Stomach (tissue), 9 donors: ENCODE measurements around the gene GPR65. TPM values are rescaled to one million over a fixed set of nuclear protein-coding genes. Genes with fewer than 3 reads are reported as not detected.

Experiments used
- DNase-seq, 2 donors: peaks; one replicate each; pipeline versions ENCODE4 v3.0.0 to v3.0.0-alpha.2; 2013 to 2019
- H3K27ac ChIP-seq, 5 donors: fragments of 200-600 bp in 4 of 5; sonication (generic) in 4 of 5; one replicate each; pipeline ENCODE4 v1.5.1; 2013 to 2019; ENCODE audit warnings: mild to moderate bottlenecking in 1 of 5, moderate library complexity in 1 of 5
- H3K27me3 ChIP-seq, 3 donors: fragments of 200-600 bp; sonication (generic); one replicate each; pipeline ENCODE4 v1.5.1; 2017 to 2019; ENCODE audit warnings: mixed run types in 1 of 3
- H3K36me3 ChIP-seq, 4 donors: fragments of 200-600 bp; sonication (generic); 1 replicate in 3 of 4; 2 replicates in 1 of 4; pipeline ENCODE4 v1.5.1; 2016 to 2019
- H3K4me1 ChIP-seq, 4 donors: fragments of 200-600 bp; sonication (generic); one replicate each; pipeline ENCODE4 v1.5.1; 2016 to 2019
- H3K4me3 ChIP-seq, 4 donors: fragments of 200-600 bp; sonication (generic) in 3 of 4; one replicate each; pipeline ENCODE4 v1.5.1; 2016 to 2019; ENCODE audit warnings: mild to moderate bottlenecking in 1 of 4
- H3K9me3 ChIP-seq, 4 donors: fragments of 200-600 bp; sonication (generic); one replicate each; pipeline ENCODE4 v1.5.1; 2016 to 2019
- EP300 ChIP-seq: sonication (generic); formaldehyde crosslinking; IDR thresholded peaks from one replicate; pipeline ENCODE4 v1.6.1; 2017; ENCODE audit warnings: antibody characterized with exemption
- POLR2A ChIP-seq, 4 donors: fragments of 450-650 bp; IDR thresholded peaks; one replicate each; pipeline ENCODE4 v1.6.1; 2016; ENCODE audit warnings: antibody characterized with exemption in 4 of 4, control low read depth in 2 of 4, mild to moderate bottlenecking in 1 of 4, moderate library complexity in 1 of 4
- POLR2AphosphoS5 ChIP-seq, 3 donors: sonication (generic); formaldehyde crosslinking; IDR thresholded peaks; one replicate each; pipeline ENCODE4 v1.6.1; 2016; ENCODE audit warnings: antibody characterized with exemption in 3 of 3
- WGBS, 5 donors: extraction: QIAGEN DNeasy Blood & Tissue Kit in 3 of 5; methylation state at CpG; one replicate each; pipeline versions ENCODE4 v1.1.5 to v1.1.7; 2013 to 2018; 5-methylcytosine and 5-hydroxymethylcytosine counted together
- intact Hi-C: fragments of 100-400 bp; cut with DNase I; formaldehyde crosslinking; loops from one replicate; pipeline ENCODE4 v1.15.1; 2023; ENCODE audit warnings: low total_unique reads
- polyA plus RNA-seq, 3 donors: library from polyadenylated mRNA; stranded (reverse); fragments of 200-250 nt; gene quantifications; one replicate each; pipeline ENCODE4 v1.2.3, GENCODE V29; 2013
- total RNA-seq, 5 donors: library from RNA; depleted of rRNA; stranded (reverse); fragments of >200 nt; gene quantifications; one replicate each; pipeline versions ENCODE4 v1.1.0 to v1.2.3, GENCODE V29; 2014 to 2016
- TF ChIP-seq, protein P1 (sequence below), 7 experiments: fragments of 450-650 bp in 4 of 7; fragments of 200-600 bp in 3 of 7; sonication (generic) in 3 of 7; IDR thresholded peaks; one replicate each; pipeline ENCODE4 v1.5.1; 2016 to 2019; ENCODE audit warnings: antibody characterized with exemption in 7 of 7, control low read depth in 2 of 7, mild to moderate bottlenecking in 1 of 7
- donor health status: healthy with polysubstance abuse.
- donor health status: Bipolar disorder and iron deficiency.
- donor health status: healthy.

The GPR65 gene
- total and polyA plus RNA-seq, 8 donors = 0.48 to 2.6 (median 1.1) TPM; not detected in 2

DNA sequence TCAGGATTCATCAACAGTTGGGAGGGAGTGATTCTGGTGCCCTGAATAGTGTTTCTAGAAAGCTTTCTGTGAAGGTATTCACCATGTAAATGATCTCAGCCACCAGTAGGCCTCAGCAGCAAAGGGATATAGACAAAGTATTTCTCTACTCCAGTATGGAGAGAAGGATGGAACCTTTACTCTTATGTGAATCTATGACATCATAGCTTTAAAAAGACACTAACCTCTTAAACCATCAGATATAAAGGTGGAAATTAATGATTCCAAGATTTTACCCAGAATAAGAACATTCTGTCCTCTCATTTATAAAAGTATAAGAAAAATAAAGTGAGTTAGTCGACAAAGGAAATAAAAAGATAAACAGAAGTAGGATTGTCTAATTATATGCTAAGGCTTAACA lies 4.6 kb downstream of the GPR65 start:
- H3K27ac ChIP-seq = no peak overlapping the region
- intact Hi-C loops = no loop called here
- H3K9me3 ChIP-seq = no peaks in the 10 kb centered on the region
- WGBS, 5 donors = 72 to 84% (median 80%) methylated on average over 1 of the region's 1 CpG
- TF ChIP-seq, protein P1, sequence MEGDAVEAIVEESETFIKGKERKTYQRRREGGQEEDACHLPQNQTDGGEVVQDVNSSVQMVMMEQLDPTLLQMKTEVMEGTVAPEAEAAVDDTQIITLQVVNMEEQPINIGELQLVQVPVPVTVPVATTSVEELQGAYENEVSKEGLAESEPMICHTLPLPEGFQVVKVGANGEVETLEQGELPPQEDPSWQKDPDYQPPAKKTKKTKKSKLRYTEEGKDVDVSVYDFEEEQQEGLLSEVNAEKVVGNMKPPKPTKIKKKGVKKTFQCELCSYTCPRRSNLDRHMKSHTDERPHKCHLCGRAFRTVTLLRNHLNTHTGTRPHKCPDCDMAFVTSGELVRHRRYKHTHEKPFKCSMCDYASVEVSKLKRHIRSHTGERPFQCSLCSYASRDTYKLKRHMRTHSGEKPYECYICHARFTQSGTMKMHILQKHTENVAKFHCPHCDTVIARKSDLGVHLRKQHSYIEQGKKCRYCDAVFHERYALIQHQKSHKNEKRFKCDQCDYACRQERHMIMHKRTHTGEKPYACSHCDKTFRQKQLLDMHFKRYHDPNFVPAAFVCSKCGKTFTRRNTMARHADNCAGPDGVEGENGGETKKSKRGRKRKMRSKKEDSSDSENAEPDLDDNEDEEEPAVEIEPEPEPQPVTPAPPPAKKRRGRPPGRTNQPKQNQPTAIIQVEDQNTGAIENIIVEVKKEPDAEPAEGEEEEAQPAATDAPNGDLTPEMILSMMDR (IDR thresholded peaks at IDR 0.05) = no peak
- TF ChIP-seq EP300 = no peak
- no peak for TF ChIP-seq POLR2A (IDR thresholded peaks at IDR 0.05)
- no peak for TF ChIP-seq POLR2AphosphoS5 (IDR thresholded peaks at IDR 0.05)
- no peaks in the 10 kb centered on the region for H3K36me3 ChIP-seq
- H3K27me3 ChIP-seq = no peaks in the 10 kb centered on the region
- DNase-seq = no peak
- H3K4me3 ChIP-seq = no peak overlapping the region
- H3K4me1 ChIP-seq = peaks cover 0 to 10% (median 4%) of the 10 kb centered on the region in 4 donors

DNA sequence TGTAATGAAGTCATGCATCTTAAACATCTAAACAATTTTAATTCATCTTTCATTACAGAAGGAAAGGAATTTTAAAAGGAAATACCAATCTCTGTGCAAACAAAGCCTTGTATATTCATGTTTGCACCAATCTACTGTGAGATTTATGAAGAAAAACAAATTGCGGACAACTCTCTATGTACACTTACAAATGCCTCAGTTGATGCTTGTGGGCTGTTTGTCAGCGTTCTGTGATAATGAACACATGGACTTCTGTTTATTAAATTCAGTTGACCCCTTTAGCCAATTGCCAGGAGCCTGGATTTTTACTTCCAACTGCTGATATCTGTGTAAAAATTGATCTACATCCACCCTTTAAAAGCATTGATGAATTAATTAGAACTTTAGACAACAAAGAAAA lies 5.4 kb downstream of the GPR65 start:
- H3K27ac ChIP-seq = no peak overlapping the region
- 22 to 45% (median 30%) methylated on average over 2 of the region's 2 CpGs for WGBS, 5 donors
- no peak for DNase-seq
- H3K9me3 ChIP-seq = no peaks in the 10 kb centered on the region
- intact Hi-C loops = loop anchor here (10.0 kb wide), 1 partner anchor 164 kb away; no protein-coding TSS in a partner anchor
- TF ChIP-seq, protein P1 (IDR thresholded peaks at IDR 0.05) = no peak
- no peak for TF ChIP-seq POLR2A (IDR thresholded peaks at IDR 0.05)
- no peak for TF ChIP-seq POLR2AphosphoS5 (IDR thresholded peaks at IDR 0.05)
- TF ChIP-seq EP300 = no peak
- no peaks in the 10 kb centered on the region for H3K27me3 ChIP-seq
- no peak overlapping the region for H3K4me3 ChIP-seq
- H3K36me3 ChIP-seq = no peaks in the 10 kb centered on the region
- H3K4me1 ChIP-seq = peaks cover 0 to 10% (median 4%) of the 10 kb centered on the region in 4 donors

DNA sequence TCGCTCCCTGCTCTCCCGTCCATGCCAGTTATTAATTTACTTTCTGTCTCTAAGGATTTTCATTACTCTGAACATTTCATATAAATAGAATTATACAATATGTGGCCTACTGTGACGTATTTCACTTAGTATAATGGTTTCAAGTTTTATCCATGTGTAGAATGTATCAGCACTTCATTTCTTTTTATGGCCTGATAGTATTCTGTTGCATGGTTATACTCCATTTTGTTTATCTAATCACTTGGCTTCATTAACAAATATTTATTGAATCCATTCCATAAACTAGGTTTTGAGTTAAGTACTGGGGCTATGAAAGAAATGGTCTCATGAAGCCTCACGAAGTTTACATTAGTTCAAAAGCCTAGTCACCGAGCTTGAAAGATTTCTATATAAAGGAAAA lies 7.6 kb downstream of the GPR65 start:
- Histone ChIP-seq H3K9me3 (no peaks in the 10 kb centered on the region), H3K27me3 (no peaks in the 10 kb centered on the region), H3K36me3 (no peaks in the 10 kb centered on the region), H3K27ac (no peak overlapping the region), H3K4me3 (no peak overlapping the region), H3K4me1 (peaks cover 0 to 10% (median 4%) of the 10 kb centered on the region in 4 donors)
- 46 to 63% (median 53%) methylated on average over 5 of the region's 5 CpGs for WGBS, 5 donors
- DNase-seq = no peak
- intact Hi-C loops = loop anchor here (10.0 kb wide), 1 partner anchor 162 kb away; no protein-coding TSS in a partner anchor
- TF ChIP-seq EP300 = no peak
- TF ChIP-seq, protein P1 (IDR thresholded peaks at IDR 0.05) = no peak
- TF ChIP-seq POLR2A (IDR thresholded peaks at IDR 0.05) = no peak
- no peak for TF ChIP-seq POLR2AphosphoS5 (IDR thresholded peaks at IDR 0.05)

DNA sequence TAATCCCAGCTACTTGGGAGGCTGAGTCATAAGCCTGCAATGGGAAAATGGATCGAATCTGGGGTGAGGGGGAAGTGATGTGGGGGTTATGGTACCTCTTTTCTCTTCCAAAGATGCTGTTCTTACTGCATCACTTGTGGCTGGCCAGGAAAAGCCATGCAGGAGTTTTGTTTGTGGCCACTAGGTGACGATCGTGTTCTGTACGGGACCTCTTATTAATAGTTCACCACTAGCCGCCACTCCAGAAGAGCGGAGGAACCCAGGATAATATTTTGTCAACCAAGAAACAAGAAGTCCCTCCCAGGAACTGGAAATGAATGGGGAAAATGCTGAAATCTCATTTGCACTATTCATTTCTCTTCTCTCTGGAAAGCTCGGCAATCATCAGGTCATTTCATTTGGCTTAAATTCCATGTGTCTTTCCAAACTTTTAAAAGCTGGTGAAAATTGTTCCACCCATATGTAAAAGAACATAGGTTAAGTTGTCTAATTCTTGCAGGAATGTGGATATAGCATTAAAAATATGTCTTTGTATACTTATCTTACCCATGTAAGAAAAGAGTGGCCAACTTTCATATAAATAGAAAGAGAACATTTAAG lies 8.9 kb downstream of the GPR65 start:
- Histone ChIP-seq H3K4me1 (peaks cover 0 to 10% (median 4%) of the 10 kb centered on the region in 4 donors), H3K27ac (no peak overlapping the region), H3K27me3 (no peaks in the 10 kb centered on the region), H3K36me3 (no peaks in the 10 kb centered on the region), H3K9me3 (no peaks in the 10 kb centered on the region), H3K4me3 (no peak overlapping the region)
- DNase-seq = peak; percentile 74 to 89
- no peak for TF ChIP-seq POLR2A (IDR thresholded peaks at IDR 0.05)
- TF ChIP-seq, protein P1 (IDR thresholded peaks at IDR 0.05) = peak in 5 of 7 experiments; percentile 78 to 93 (median 90)
- intact Hi-C loops = loop anchor here (10.0 kb wide), 1 partner anchor 161 kb away; no protein-coding TSS in a partner anchor
- 5 to 14% (median 9%) methylated on average over 7 of the region's 7 CpGs for WGBS, 5 donors
